GM21529 (cell line): ENCODE results near the gene UNC5A.

Experiments
- ATAC-seq: cut with Tn5 transposase; IDR thresholded peaks from one replicate; pipeline ENCODE4 v1.9.1; 2021; ENCODE audit not compliant: unreplicated experiment

Gene UNC5A

GRCh38 chr5:176891331-176891958, 81.1 kb downstream of the UNC5A start:
- no peak for ATAC-seq

DNA sequence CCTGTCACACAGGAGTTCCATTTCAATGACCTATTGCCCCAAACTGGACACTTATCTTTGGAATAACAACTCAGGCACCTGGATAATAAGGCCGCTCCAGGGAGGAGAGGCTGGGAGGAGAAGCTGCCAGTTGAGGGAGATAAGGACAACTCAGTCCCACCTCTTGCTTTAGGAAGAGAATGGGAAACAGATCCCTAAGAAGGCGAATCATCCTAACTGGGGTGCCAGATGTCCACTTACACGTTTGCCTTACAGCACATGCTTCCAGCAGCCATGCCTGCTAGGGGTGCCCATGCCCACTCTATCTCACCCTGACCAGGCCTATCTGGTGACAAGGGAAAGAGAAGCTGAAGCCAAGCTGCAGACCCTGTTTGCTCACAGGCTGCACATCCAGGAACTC, 82.3 kb downstream of the UNC5A start:
- no peak for ATAC-seq

DNA sequence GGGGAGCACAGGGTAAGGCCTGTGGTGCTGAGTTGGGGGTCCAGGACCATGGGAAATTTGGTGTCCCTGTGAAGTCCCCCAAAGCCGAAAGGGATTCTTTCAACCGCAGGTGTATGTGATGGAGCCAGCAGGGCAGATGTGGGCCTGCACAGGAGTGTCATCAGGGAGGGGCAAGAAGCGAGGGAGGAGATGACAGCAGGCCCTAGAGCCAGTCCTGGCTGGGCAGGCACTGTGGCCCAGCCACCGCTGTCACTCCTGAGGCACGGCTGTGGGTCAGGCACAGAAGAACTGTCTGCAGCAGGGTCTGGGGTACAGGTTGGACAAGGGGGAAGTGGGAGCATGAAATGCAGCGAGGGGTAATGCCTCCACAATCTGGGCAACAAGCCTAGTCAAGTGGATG, 83.9 kb downstream of the UNC5A start:
- no peak for ATAC-seq

- ATAC-seq, result no peak
Observed at GRCh38 chr5:176895831-176896230, 85.5 kb downstream of the UNC5A start.

DNA sequence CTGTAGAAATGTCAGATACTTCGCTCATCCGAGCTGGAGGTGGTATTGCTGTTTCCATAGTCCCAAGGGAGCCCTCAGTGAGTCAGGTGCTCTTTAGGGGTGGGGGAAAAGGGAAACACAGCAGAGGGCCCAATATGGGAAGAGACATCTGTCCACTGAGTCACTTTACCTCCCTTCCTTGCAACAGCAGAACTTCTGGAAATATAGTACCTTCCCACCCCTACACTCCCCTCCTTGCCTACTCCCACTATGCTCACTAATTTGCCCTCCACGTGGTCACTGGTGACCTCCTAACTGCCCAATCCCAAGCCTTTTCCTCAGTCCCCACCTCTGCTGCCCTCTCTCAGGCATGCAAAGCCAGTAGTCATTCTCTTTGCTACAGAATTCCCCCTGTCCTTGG, 86.9 kb downstream of the UNC5A start:
- ATAC-seq, result no peak

DNA sequence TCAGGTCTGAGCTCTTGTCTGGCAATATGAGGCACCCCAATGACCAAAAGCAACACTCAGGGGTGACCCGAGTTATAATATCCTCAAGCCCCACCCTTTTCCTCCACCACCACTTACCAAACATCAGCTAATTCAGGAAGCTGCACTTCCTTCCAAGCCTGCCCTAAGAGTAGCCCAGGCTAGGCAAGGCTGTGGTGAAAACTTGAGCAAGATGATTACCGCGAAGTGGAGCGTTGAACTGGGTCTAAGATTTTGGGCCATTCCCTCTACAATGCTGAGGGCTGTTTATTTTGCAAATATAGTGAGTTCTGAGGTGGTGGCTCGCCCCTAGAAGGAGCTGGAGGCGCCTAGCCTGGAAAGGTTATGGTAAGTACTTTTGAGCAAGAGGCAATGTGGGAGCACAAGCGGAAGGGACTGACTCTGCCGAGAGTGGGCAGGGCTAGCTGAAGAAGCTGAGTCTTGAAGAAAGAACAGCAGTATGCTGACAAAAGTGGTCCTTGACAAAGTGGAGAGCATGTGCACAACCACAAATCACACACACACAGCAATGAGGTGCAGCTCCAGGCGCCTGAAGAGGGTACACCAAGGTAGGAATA, 89.0 kb downstream of the UNC5A start, which contains the start of gene HK3:
TSS of gene HK3 (minus strand) at position 51 of the 596 bp plus-strand sequence. CDS start 3,187 bp downstream, outside the sequence.
- no peak for ATAC-seq

DNA sequence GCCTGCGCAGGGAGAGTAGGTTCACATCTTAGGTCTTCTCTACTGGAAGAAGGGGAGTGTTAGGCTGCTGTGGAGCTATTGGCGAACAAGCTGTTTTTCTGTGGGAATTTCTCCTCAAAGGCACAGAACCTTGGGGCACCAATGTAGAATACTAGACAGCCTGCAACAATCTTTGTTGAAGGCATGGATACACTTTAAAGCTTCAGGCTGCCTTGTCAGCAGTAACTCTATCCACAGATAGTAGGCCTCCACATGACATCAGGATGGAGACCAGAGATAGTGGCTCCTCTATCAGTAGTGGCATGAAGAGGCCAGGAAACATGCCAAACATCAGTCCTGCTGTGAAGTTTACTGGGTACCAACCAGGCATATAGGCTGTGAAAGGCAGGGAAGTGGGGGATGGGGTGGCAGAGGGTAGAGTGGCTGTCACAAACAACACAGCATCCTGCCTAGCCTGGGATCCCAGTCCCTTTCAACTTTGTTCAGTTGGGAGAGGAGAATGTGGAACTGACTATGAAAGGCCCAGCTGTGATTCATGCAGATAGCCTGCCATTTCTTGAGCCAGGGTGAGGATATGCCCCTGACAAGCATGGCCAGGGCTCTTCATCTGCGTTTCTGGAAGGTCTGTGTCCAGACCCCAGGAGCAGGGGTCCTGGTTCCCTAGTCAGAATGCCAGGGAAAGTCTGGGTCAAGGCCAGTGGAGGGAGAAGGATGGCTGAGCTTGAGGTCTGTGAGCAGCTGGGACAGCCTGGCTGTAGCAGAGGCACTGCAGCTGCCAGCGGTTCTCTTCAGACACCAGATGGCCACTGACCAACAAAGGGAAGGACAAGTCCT, 89.8 kb downstream of the UNC5A start:
- ATAC-seq, result no peak

DNA sequence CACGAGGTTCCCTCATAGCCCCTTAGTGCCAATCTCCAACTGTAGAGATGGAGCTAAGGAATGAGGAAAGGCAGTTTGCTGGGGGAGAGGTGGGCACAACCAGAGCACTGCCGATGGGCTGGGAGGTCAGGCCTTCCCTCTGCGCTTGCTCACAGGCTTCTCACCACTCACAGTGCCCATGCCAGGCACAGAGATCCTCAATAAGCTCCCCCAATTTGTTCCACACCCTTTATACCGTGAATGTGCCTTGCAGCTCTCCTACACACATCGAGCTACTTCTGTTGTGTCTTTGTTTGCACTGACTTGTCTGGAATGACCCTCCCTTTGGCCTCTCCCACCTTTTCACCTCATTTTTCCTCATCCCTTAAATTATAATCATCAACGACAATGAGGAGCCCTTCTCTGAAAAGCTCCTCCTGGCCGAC, 90.4 kb downstream of the UNC5A start:
- ATAC-seq, result no peak

DNA sequence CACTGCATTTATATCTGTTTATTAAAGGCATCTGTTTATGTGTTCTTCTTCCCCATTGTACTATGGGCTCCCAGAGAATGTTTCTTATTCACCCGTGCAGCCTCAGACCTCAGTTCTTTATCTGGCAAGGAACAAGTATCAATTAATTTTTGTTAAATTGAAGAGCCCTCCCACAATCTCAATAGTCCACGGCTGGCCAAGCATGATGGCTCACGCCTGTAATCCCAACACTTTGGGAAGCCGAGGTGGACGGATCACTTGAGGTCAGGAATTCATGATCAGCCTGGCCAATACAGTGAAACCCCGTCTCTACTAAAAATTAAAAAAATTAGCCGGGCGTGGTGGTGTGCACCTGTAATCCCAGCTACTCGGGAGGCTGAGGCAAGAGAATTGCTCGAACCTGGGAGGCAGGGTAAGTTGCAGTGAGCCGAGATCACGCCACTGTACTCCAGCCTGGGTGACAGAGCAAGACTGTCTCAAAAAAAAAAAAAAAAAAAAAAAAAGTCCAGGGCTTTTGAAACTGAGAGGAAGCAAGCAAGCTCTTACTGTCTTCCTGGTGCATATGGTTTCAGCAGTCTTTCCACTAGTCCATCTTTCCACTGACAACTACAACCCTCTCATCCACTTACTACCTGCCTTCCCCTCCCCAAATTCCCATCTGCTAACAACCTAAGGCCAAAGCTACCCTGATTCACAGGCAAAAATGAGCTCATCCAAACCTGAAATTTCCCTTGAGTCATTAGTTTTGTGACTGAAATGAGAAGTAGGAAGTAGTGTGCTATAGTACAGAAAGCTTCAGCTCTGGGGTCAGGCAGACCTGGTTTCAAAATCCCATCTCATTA, 91.1 kb downstream of the UNC5A start:
- peak; percentile 63 for ATAC-seq

DNA sequence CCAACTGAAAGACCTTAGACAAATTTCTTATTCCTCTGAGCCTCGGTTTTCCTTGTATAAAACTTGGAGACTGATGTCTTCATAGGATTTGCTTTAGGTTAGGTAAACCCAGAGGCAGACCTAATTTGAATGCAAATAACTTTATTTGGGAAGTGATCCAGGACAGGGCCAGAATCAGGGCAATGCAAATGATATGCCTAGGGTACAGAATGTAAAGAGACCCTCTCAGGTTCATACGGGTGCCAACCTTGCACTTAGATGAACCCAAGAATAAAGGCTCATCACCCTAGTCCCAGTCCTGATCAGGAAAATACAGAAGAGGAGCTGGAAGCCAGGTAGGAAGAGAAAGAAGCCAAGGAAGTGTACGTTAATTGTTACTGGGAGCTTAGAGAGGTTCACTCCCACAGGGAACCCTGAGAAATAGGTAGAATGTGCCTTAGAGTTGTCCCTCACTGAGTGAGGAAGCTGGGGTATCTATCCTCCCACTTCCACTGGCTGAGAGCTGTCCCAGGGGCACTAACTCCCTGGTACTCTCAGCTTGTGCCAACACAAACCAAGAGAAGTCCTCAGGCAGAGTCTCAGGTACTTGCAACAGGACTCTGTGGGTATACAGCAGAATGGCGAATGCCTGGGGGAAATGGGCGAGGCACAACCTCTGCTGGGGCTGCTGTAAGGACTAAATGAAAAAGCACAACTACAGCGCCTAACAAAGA, 91.9 kb downstream of the UNC5A start:
- ATAC-seq, result no peak

GRCh38 chr5:176902911-176903664, 92.7 kb downstream of the UNC5A start:
- no peak for ATAC-seq

DNA sequence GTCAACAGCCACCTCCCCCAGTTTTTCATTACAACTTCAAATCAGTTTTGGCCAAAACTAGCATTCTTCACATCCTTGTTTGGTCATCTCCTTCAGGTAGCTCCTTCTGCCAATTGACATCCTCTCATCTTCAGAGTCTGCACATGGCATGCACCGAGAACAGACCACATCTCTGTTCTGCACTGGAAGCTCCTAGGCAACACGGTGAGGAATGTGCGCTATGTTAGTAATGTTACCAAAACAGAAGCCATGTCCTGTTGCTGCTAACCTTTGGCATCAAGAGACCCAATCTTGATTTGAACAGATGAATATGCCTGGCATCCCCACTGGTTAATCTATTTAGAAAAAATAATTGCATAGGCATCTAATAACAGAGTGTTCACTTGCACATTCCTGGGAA, 93.9 kb downstream of the UNC5A start:
- no peak for ATAC-seq

- ATAC-seq, result no peak
Observed at GRCh38 chr5:176906126-176906525, 95.8 kb downstream of the UNC5A start.

- no peak for ATAC-seq
Observed at GRCh38 chr5:176906796-176907195, 96.4 kb downstream of the UNC5A start.

DNA sequence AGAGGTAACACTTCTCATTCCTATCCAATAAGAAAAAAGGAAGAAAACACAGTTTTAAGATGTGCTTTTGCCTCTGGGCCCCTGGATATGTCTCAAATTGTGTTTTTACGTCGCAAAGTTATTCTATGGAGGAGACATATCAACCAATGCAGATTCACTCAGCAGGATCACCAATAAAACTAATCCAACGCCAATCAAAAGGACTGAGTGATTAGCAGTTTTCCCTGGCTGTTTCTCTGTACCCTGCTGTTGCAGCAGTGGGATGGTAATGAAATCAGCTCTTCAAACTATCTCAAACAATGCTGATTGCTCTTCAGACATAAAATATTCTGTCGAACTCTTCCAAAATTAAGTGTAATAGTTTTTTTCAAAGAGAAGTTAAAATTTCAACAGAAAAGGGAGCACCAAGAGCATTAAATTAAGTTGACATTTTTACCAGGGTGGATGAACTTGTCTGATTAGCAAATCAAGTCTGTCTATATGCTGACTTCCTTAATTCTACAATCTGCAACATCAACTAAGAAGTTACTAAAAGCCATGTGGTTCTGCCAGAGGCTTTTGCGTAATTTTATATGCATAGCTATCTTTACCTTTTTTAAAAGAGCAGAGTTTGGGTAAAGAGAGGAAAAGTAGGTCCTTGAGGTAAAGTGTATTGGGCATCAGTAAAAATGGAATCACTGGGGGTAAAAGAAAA, 98.5 kb downstream of the UNC5A start:
- no peak for ATAC-seq

- ATAC-seq, result no peak
Observed at GRCh38 chr5:176912115-176912514, 101.8 kb downstream of the UNC5A start.

DNA sequence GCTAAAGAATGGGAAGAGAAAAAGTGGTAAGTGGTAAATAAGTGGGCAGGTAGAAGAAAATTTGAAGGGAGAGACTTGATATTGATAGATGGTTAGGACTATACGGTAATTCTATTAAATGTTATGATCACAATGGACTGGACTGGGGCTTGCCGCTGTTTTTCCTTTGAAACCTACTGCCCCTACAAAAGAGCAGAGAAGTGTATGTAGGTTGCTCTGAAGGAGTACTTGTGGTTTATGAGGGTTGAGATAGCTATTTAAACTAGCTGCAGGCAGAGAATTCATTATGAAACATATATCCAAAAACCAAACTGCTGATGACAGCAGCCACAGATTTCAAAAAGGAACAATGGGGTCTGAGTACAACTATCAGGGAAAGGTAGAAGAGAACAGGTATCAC, 105.5 kb downstream of the UNC5A start:
- no peak for ATAC-seq

- no peak for ATAC-seq
Observed at GRCh38 chr5:176916337-176916736, 106.0 kb downstream of the UNC5A start.

DNA sequence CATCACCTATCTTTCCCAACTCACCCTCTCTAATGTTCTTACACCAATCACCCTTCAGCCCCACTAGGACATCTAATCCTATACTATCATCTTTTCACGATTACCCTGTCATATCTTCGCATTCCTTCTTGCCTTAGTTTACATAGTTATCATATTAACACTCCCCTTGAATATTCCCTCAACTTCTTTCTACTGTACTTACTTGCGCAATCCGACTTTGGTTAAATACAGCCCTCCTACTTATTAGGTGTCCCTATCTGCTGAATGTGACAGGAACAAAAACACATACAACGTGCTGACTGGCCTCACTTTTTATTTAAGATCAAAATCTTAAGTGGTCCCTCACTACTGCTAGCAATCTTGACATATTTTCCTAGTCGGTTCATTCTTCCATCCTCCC, 108.3 kb downstream of the UNC5A start:
- no peak for ATAC-seq
